PC-9 (cell line): ENCODE measurements around the gene CHI3L1. TPM values are rescaled to one million over a fixed set of nuclear protein-coding genes. Genes with fewer than 3 reads are reported as not detected.

Experiments used
- BruUV-seq: library from RNA; stranded (reverse); fragments of 400-500 nt; replicated peaks from 2 replicates; lab custom pipeline; 2021; lab: Mats Ljungman, UMichigan
- CTCF ChIA-PET: fragments of 300-600 bp; sonication (Branson Sonifier 250); formaldehyde crosslinking; loops from one replicate; lab custom pipeline; 2022; ENCODE audit warnings: antibody characterized with exemption; lab: Charles Lee
- POLR2A ChIA-PET: fragments of 300-600 bp; sonication (Branson Sonifier 250); formaldehyde crosslinking; loops from one replicate; lab custom pipeline; 2022; ENCODE audit warnings: antibody characterized with exemption; ENCODE audit not compliant: unreplicated experiment; lab: Charles Lee
- DNase-seq, 2 experiments: peaks; one replicate each; pipeline versions ENCODE4 v3.0.0 to v3.0.0-alpha.2; 2015 to 2022; ENCODE audit warnings: mixed read lengths in 1 of 2
- H2AFZ ChIP-seq: fragments of 200-600 bp; sonication (generic); 2 replicates; pipeline ENCODE4 v1.8.1; 2017; ENCODE audit warnings: antibody characterized with exemption
- H3F3A ChIP-seq: fragments of 200-600 bp; sonication (generic); 2 replicates; pipeline ENCODE4 v1.8.1; 2017; ENCODE audit warnings: antibody characterized with exemption, mild to moderate bottlenecking, low read depth; ENCODE audit not compliant: insufficient read depth
- H3K27ac ChIP-seq: fragments of 200-600 bp; sonication (generic); 2 replicates; pipeline ENCODE4 v1.6.1; 2016; ENCODE audit warnings: mixed run types
- H3K27me3 ChIP-seq: fragments of 200-600 bp; sonication (generic); 2 replicates; pipeline ENCODE4 v1.6.1; 2016; ENCODE audit warnings: low read depth, mixed run types; ENCODE audit not compliant: insufficient read depth
- H3K36me3 ChIP-seq: fragments of 200-600 bp; sonication (generic); 2 replicates; pipeline ENCODE4 v1.6.1; 2016; ENCODE audit warnings: low read depth, mixed run types
- H3K4me1 ChIP-seq: fragments of 200-600 bp; sonication (generic); replicated peaks from 2 replicates; pipeline ENCODE4 v1.6.1; 2016; ENCODE audit warnings: mixed run types; ENCODE audit not compliant: insufficient read depth
- H3K4me2 ChIP-seq: fragments of 200-600 bp; sonication (generic); 2 replicates; pipeline ENCODE4 v1.6.1; 2017; ENCODE audit warnings: mixed run types
- H3K4me3 ChIP-seq: fragments of 200-600 bp; sonication (generic); 2 replicates; pipeline ENCODE4 v1.6.1; 2016; ENCODE audit warnings: mixed run types
- H3K79me2 ChIP-seq: fragments of 200-600 bp; sonication (generic); 2 replicates; pipeline ENCODE4 v1.6.1; 2017; ENCODE audit warnings: low read depth, mixed run types
- H3K9me2 ChIP-seq: fragments of 200-600 bp; sonication (generic); 2 replicates; pipeline ENCODE4 v1.8.1; 2017; ENCODE audit warnings: mild to moderate bottlenecking; ENCODE audit not compliant: insufficient read depth
- H3K9me3 ChIP-seq: fragments of 200-600 bp; sonication (generic); 2 replicates; pipeline ENCODE4 v1.8.1; 2016; ENCODE audit warnings: low read depth; ENCODE audit not compliant: insufficient read depth
- H4K20me1 ChIP-seq: fragments of 200-600 bp; sonication (generic); 2 replicates; pipeline ENCODE4 v1.8.1; 2017; ENCODE audit not compliant: insufficient read depth
- CTCF ChIP-seq: fragments of 200-600 bp; sonication (generic); conservative IDR thresholded peaks from 2 replicates; pipeline ENCODE4 v1.6.1; 2017; ENCODE audit warnings: mixed run types, antibody characterized with exemption, mild to moderate bottlenecking, moderate library complexity
- EZH2 ChIP-seq: fragments of 200-600 bp; sonication (generic); IDR thresholded peaks from 2 replicates; pipeline ENCODE4 v1.8.0; 2017; ENCODE audit warnings: antibody characterized with exemption, low read depth
- intact Hi-C: fragments of 100-400 bp; cut with micrococcal nuclease; formaldehyde crosslinking; loops from one replicate; pipeline ENCODE4 v1.10.0; 2022; ENCODE audit not compliant: unreplicated experiment
- total RNA-seq: library from RNA; stranded (reverse); gene quantifications from 2 replicates; pipeline ENCODE4 v1.2.3, GENCODE V29; 2021

The CHI3L1 gene
- total RNA-seq, 1 experiment from 2014 or later: not detected

- H3K4me2 ChIP-seq: no peak overlapping the region
- no peaks in the 10 kb centered on the region for H3K36me3 ChIP-seq
- intact Hi-C loops: no loop called here
- BruUV-seq: no TSS peak
- H2AFZ ChIP-seq: no peak overlapping the region
- no peak for DNase-seq
- peaks cover 14% of the 10 kb centered on the region for H3K4me1 ChIP-seq
- TF ChIP-seq EZH2 (no peak), CTCF (no peak)
- ChIA-PET CTCF (no interaction called here), POLR2A (no interaction called here)
- no peak overlapping the region for H3K4me3 ChIP-seq
- H3K9me2 ChIP-seq: no peaks in the 10 kb centered on the region
- H3F3A ChIP-seq: no peaks in the 10 kb centered on the region
- H3K27ac ChIP-seq: no peak overlapping the region
- H3K79me2 ChIP-seq: no peaks in the 10 kb centered on the region
- no peaks in the 10 kb centered on the region for H3K27me3 ChIP-seq
- H4K20me1 ChIP-seq: no peaks in the 10 kb centered on the region
- no peaks in the 10 kb centered on the region for H3K9me3 ChIP-seq
Observed at GRCh38 chr1:203168991-203169390, 17.5 kb downstream of the CHI3L1 start.

- H3F3A ChIP-seq: no peaks in the 10 kb centered on the region
- TF ChIP-seq CTCF (no peak), EZH2 (no peak)
- no peaks in the 10 kb centered on the region for H3K79me2 ChIP-seq
- H3K36me3 ChIP-seq: no peaks in the 10 kb centered on the region
- H3K9me3 ChIP-seq: no peaks in the 10 kb centered on the region
- BruUV-seq: no TSS peak
- no peak overlapping the region for H2AFZ ChIP-seq
- H3K27me3 ChIP-seq: no peaks in the 10 kb centered on the region
- intact Hi-C loops: no loop called here
- H3K9me2 ChIP-seq: no peaks in the 10 kb centered on the region
- H3K27ac ChIP-seq: no peak overlapping the region
- H3K4me3 ChIP-seq: no peak overlapping the region
- ChIA-PET CTCF (no interaction called here), POLR2A (no interaction called here)
- H3K4me1 ChIP-seq: peaks cover 7% of the 10 kb centered on the region
- H4K20me1 ChIP-seq: no peaks in the 10 kb centered on the region
- H3K4me2 ChIP-seq: no peak overlapping the region
- DNase-seq: no peak
Observed at GRCh38 chr1:203168256-203168786, 18.2 kb downstream of the CHI3L1 start.

- intact Hi-C loops: no loop called here
- CTCF ChIA-PET: no interaction called here
- Histone ChIP-seq H3K27me3 (no peaks in the 10 kb centered on the region), H3K9me3 (no peaks in the 10 kb centered on the region), H3K79me2 (no peaks in the 10 kb centered on the region), H3F3A (no peaks in the 10 kb centered on the region), H3K9me2 (no peaks in the 10 kb centered on the region), H3K4me2 (no peak overlapping the region), H2AFZ (no peak overlapping the region), H3K4me3 (no peak overlapping the region), H4K20me1 (no peaks in the 10 kb centered on the region), H3K36me3 (no peaks in the 10 kb centered on the region), H3K27ac (no peak overlapping the region), H3K4me1 (0 out of 2 replicates have a peak, but pooled peaks cover 3% of the 10 kb centered on the region)
- DNase-seq: no peak
- POLR2A ChIA-PET: no interaction called here
- no peak for TF ChIP-seq EZH2
- TF ChIP-seq CTCF: no peak
- BruUV-seq: no TSS peak
Observed at GRCh38 chr1:203167913-203168200, 18.6 kb downstream of the CHI3L1 start.
